HL-60 (cell line): Measurements from ENCODE around the gene PPCS.

Experiments used
- DNase-seq, 2 experiments: peaks; one replicate each; pipeline ENCODE4 v3.0.0-alpha.2; 2010 to 2020; ENCODE audit warnings: low read depth in 1 of 2, low spot score in 1 of 2
- H3K27ac ChIP-seq: fragments of 250-450 bp; sonication (Bioruptor Pico); replicated peaks from 2 replicates; pipeline ENCODE4 v1.5.1; 2020; ENCODE audit warnings: mild to moderate bottlenecking, moderate library complexity
- H3K27me3 ChIP-seq: fragments of 250-450 bp; sonication (Bioruptor Pico); 2 replicates; pipeline ENCODE4 v1.5.1; 2021; ENCODE audit warnings: mild to moderate bottlenecking, moderate library complexity; ENCODE audit not compliant: insufficient read depth, poor library complexity, severe bottlenecking
- H3K4me3 ChIP-seq: replicated peaks from 2 replicates; pipeline ENCODE4 v1.5.1; 2011; ENCODE audit warnings: mild to moderate bottlenecking, control low read depth, low read length; ENCODE audit not compliant: insufficient read depth
- CTCF ChIP-seq: IDR thresholded peaks from one replicate; pipeline ENCODE4 v1.5.1; 2011; ENCODE audit warnings: low read length, control low read depth, inconsistent platforms; ENCODE audit not compliant: insufficient read depth
- GABPA ChIP-seq: IDR thresholded peaks from 2 replicates; pipeline ENCODE4 v1.6.1; 2012; ENCODE audit warnings: low read depth
- POLR2AphosphoS5 ChIP-seq: IDR thresholded peaks from 2 replicates; pipeline ENCODE4 v1.6.1; 2012; ENCODE audit warnings: low read depth
- REST ChIP-seq: IDR thresholded peaks from 2 replicates; pipeline ENCODE4 v1.6.1; 2012; ENCODE audit warnings: low read depth; ENCODE audit not compliant: insufficient replicate concordance
- SPI1 ChIP-seq: IDR thresholded peaks from 2 replicates; pipeline ENCODE4 v1.6.1; 2012; ENCODE audit warnings: low read depth, mild to moderate bottlenecking, borderline replicate concordance

Gene PPCS

GRCh38 chr1:42423681-42424080 is 32.7 kb upstream of the PPCS start:
- Histone ChIP-seq H3K27ac (no peak overlapping the region), H3K27me3 (no peaks in the 10 kb centered on the region), H3K4me3 (no peak overlapping the region)
- DNase-seq, result no peak
- no peak for TF ChIP-seq GABPA
- no peak for TF ChIP-seq REST
- TF ChIP-seq CTCF, result no peak
- TF ChIP-seq SPI1, result no peak
- TF ChIP-seq POLR2AphosphoS5, result no peak

DNA sequence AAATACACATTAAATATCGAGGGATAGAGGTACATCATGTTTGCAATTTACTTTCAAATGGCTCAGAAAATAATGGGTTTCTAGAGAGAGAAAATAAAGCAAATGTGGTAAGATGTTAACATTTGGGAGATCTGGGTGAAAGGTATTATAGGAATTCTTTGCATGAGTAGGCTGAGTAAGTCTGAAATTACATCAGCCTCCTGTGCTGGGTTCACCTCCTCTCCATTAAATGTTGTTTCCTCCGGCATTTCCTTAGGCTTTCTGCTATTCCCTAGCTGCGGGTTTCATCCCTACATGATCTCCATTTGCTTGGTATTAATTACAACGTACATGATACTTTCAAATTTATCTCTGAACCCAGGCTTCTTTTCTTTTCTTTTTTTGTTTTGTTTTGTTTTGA is 32.1 kb upstream of the PPCS start:
- no peak for DNase-seq
- H3K27ac ChIP-seq, result no peak overlapping the region
- TF ChIP-seq GABPA (no peak), REST (no peak), CTCF (no peak), SPI1 (no peak), POLR2AphosphoS5 (no peak)
- no peaks in the 10 kb centered on the region for H3K27me3 ChIP-seq
- no peak overlapping the region for H3K4me3 ChIP-seq

DNA sequence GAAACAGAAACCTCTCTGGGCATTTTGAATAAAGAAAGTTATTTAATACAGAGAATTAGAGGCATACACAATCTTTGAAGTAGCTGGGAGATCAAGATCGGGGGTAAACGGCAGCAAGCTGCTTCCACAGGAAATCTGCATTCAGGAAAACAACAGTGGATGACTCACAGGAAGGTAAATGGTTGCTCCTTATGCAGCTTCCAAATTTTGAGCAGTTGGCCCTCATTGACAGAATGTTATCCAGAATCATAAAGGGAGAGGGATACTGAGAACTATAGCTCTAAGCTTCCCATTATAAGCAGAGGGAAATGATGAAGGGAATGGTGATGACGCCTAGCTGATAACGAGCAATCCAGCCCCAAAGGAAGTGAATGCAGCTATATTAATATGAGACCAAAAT is 29.1 kb upstream of the PPCS start:
- no peak for DNase-seq
- Histone ChIP-seq H3K27ac (no peak overlapping the region), H3K4me3 (no peak overlapping the region), H3K27me3 (no peaks in the 10 kb centered on the region)
- TF ChIP-seq POLR2AphosphoS5, result no peak
- no peak for TF ChIP-seq GABPA
- TF ChIP-seq REST, result no peak
- TF ChIP-seq SPI1, result no peak
- TF ChIP-seq CTCF, result no peak
